Measurements from ENCODE around the gene EMC10. TPM values are rescaled to one million over a fixed set of nuclear protein-coding genes. Genes with fewer than 3 reads are reported as not detected.

The EMC10 gene
- polyA plus RNA-seq, 1 of the 3 experiments (the other 2 are of a cell fraction) = 218 TPM

DNA sequence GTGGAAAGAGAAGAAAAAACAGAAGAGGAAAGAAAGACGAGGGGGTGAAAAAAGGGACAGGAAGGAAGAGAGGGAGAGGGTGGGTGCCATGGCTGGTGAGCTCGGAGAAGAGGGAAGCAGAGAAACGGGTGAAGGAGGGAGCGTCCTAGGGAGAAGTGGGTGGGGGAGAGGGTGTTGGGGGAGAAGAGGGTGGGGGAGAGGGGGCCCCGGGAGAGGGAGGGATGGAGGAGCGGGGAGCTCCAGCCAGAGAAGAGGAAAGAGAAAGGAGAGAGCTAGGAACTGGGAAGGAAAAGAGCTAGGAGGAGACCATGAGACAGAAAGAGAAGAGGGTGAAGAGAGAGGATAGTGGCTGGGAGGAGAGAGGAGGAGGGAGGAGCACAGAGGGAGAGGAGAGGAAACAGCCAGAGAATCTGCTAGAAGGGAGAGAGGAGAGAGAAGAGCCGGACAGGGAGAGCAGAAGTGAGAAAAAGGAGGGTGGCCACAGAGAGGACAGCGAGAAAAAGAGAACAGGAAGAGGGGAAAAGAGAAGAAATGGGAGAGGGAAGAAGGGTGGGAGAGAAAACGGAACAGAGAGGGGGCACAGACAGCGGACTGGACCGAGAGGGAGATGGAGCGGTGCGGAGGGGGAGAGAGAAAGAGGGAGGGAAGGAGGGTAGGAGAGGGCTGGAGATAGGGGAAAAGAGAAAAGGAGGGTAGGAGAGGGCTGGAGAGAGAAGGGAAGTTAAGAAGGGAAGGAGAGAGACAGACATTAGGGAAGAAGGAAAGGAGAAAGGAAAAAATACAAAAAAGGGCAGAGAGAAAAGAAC lies 12.3 kb downstream of the EMC10 start:
- H3K9me3 ChIP-seq = no peaks in the 10 kb centered on the region; the same call in 1 of the 2 replicates
- H2AFZ ChIP-seq (ENCODE audit: low read depth) = no peak overlapping the region
- H3K27me3 ChIP-seq (ENCODE audit: insufficient read depth) = peaks cover 5% of the 10 kb centered on the region; the same call in 1 of the 2 replicates
- H3K36me3 ChIP-seq (replicated peaks in 1 of 2; ENCODE audit: control insufficient read depth in 1 of 2, insufficient read depth in 2 of 2, low read length in 1 of 2) = peaks cover 0 to 3% of the 10 kb centered on the region in 2 experiments
- H3K4me3 ChIP-seq (ENCODE audit: low read depth in 2 of 2, low read length in 1 of 2) = no peak overlapping the region
- TF ChIP-seq SIN3A (IDR thresholded peaks at IDR 0.05; ENCODE audit: borderline replicate concordance, low read depth, low read length) (no peak), FOSL2 (IDR thresholded peaks at IDR 0.05; ENCODE audit: borderline replicate concordance, low read depth) (no peak), RCOR1 (IDR thresholded peaks at IDR 0.05; ENCODE audit: low read length) (no peak), CHD2 (IDR thresholded peaks at IDR 0.05; ENCODE audit: low read length, partially characterized antibody) (no peak), FOXM1 (IDR thresholded peaks at IDR 0.05; ENCODE audit: low read depth) (no peak), TEAD4 (IDR thresholded peaks at IDR 0.05; ENCODE audit: borderline replicate concordance, insufficient read depth) (no peak), RFX5 (IDR thresholded peaks at IDR 0.05; ENCODE audit: low read length) (no peak), YY1 (IDR thresholded peaks at IDR 0.05; ENCODE audit: low read depth) (no peak), MEF2A (IDR thresholded peaks at IDR 0.05; ENCODE audit: borderline replicate concordance, low read depth) (no peak), EZH2phosphoT487 (IDR thresholded peaks at IDR 0.05; ENCODE audit: borderline replicate concordance, low read depth) (no peak), MXI1 (IDR thresholded peaks at IDR 0.05; ENCODE audit: low read depth, low read length) (no peak)
- TF ChIP-seq, protein P1, sequence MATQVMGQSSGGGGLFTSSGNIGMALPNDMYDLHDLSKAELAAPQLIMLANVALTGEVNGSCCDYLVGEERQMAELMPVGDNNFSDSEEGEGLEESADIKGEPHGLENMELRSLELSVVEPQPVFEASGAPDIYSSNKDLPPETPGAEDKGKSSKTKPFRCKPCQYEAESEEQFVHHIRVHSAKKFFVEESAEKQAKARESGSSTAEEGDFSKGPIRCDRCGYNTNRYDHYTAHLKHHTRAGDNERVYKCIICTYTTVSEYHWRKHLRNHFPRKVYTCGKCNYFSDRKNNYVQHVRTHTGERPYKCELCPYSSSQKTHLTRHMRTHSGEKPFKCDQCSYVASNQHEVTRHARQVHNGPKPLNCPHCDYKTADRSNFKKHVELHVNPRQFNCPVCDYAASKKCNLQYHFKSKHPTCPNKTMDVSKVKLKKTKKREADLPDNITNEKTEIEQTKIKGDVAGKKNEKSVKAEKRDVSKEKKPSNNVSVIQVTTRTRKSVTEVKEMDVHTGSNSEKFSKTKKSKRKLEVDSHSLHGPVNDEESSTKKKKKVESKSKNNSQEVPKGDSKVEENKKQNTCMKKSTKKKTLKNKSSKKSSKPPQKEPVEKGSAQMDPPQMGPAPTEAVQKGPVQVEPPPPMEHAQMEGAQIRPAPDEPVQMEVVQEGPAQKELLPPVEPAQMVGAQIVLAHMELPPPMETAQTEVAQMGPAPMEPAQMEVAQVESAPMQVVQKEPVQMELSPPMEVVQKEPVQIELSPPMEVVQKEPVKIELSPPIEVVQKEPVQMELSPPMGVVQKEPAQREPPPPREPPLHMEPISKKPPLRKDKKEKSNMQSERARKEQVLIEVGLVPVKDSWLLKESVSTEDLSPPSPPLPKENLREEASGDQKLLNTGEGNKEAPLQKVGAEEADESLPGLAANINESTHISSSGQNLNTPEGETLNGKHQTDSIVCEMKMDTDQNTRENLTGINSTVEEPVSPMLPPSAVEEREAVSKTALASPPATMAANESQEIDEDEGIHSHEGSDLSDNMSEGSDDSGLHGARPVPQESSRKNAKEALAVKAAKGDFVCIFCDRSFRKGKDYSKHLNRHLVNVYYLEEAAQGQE (IDR thresholded peaks at IDR 0.05; ENCODE audit: low read depth, low read length) = no peak
- WGBS (ENCODE audit: low lambda C conversion rate) = 40% methylated on average over 13 of the region's 13 CpGs
- POLR2A ChIA-PET = no interaction called here
- no peak overlapping the region for H3K27ac ChIP-seq (ENCODE audit: low read depth in 2 of 2, low read length in 1 of 2)
- H3K9me2 ChIP-seq = no peaks in the 10 kb centered on the region
- no peak for DNase-seq
- no peak overlapping the region for H3K4me2 ChIP-seq
- no peak overlapping the region for H3K9ac ChIP-seq
- H3F3A ChIP-seq (replicated peaks; ENCODE audit: insufficient read depth) = no peaks in the 10 kb centered on the region
- peaks cover 0 to 3% of the 10 kb centered on the region in 2 experiments; a peak in 1 of 4 replicates for H3K4me1 ChIP-seq (ENCODE audit: control insufficient read depth in 1 of 2, insufficient read depth in 2 of 2, low read depth in 1 of 2, low read length in 1 of 2)
- H4K20me1 ChIP-seq (ENCODE audit: insufficient read depth) = no peaks in the 10 kb centered on the region
- CTCF ChIA-PET = interaction anchor here (2.6 to 3.1 kb wide), 2 partner anchors 12 to 68 kb away, joined by 8 to 9 read pairs; no protein-coding TSS in a partner anchor
- H3K79me2 ChIP-seq (ENCODE audit: insufficient read depth) = no peaks in the 10 kb centered on the region

All from SK-N-SH (cell line).